Activated gamma-delta T cell (primary cell): ENCODE measurements around the gene CWF19L2.
"Not testable (repeated sequence)": the region's sequence is repeated elsewhere in the genome, so short reads cannot be mapped to it uniquely, and the experiment has no call there.

Experiments
- DNase-seq: peaks from one replicate; lab custom pipeline; 2025; lab: John Stamatoyannopoulos, UW
- total RNA-seq, 2 donors: gene quantifications; one replicate each; lab custom pipeline; 2026; lab: John Stamatoyannopoulos, UW

The CWF19L2 gene
- total RNA-seq: 87.5 to 91.5 reads per million in 2 donors

DNA sequence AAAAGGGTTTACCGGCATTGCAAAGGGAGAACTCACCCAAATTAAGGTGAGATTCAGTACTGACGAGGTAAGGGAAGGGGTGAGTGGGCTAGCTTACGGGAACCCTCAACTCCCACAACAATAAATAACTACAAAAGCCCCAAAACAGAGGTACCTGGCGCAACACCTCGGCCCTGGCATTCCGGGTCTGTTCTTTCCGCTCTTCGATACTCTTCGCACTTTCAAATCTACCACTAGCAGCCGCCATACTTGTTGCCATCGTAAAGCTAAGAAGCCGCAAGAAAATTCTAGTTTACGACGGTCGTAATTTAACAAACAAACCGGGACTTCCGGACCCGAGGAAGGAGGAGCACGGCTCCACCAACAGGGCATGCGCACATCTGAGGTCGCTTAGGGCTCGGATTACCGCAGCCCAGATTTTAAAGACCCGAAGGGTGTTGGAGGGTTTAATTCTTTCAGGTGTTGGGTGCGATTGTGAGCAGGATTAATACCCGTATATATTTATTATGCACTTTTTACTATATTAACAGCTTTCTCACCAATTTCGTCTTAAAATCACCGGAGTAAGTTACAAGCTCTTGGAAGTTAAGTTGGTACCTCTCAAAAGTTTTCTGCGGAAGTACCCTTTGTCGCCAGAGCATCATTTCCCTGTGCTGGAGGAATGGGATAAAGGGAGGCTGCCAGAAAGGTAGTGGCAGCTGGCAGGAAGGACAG lies at the start of gene CWF19L2:
CWF19L2 (minus strand) TSS at position 268 of the 714 bp plus-strand sequence; CDS start at position 259, 9 bp downstream.
- DNase-seq: peak; percentile 22

DNA sequence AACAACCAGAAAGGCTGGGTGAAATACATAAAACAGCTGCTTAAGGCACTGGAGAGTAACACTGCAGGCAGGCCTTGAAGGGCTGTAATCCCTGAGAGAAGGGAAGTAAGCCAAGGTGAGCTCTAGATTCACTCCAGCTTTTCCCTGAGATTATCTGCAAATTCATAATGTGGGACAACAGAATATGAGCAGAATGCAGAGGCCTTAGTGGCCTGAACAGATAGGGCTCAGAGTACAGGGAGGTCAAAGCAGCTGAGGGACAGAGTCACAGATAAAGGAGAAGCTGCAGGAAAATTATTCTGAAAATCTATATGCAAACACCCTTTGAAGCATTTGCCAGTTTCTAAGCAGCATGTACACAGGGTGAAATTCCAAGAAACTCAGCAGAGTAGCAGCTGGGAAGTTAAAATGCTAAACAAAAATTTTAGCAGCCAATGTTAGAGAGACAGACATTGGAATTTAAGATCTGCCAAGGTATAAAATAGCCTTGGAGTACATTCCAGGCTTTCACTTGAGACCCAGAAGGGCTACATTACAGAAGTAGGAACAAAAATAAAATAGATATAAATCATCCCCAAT lies 48.1 kb upstream of the CWF19L2 start:
- DNase-seq: no peak

DNA sequence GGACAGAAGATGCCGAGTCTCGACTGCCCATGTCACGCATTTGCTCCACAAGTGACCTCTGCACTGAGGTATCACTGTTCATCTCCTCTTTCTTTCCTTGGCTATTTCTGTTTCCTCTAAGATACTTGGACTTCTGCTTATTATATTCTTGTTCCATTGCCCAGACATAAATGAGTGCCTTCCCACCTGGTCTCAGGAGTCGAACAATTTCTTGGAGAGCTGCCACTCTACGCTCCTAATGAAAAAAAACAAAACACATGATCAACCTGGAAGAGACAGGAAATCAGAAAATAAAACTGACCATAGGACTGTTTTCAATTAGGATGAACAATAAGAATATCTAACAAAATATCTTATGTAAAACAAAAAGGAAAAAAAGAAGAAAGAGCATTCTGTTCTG lies 47.4 kb upstream of the CWF19L2 start:
- DNase-seq: no peak

- DNase-seq: no peak
Measured at GRCh38 chr11:107501713-107502112, 44.1 kb upstream of the CWF19L2 start.

DNA sequence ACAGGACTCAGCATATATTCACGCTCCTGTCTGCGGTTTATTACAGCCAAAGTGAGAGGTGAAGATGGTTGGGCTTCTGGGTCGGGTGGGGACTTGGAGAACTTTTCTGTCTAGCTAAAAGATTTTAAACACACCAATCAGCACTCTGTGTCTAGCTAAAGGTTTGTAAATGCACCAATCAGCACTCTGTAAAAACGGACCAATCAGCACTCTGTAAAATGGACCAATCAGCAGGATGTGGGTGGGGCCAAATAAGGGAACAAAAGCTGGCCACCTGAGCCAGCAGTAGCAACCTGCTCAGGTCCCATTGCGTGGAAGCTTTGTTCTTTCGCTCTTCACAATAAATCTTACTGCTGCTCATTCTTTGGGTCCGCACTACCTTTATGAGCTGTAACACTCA lies 39.7 kb upstream of the CWF19L2 start:
- DNase-seq: not testable (repeated sequence)

DNA sequence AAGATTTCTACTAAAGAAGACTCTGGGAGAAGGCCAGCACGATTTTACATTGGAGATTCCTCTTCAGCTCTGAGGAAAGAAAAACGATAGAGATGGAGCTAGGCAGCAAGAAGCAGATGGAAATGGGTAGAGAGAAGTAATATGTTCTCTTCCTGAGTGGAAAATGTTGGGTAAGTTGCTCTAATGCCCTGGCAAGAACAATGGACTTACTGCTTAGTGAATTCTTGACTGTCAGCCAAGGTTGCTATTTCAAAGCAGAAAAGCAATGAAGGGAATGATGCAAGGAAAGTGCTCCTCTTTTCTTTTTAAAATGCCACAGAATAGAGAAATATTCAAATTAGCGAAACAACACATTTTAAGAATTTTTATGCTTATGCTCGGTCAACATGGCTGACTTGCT lies 38.4 kb upstream of the CWF19L2 start:
- no peak for DNase-seq

GRCh38 chr11:107494055-107494454 lies 36.4 kb upstream of the CWF19L2 start:
- no peak for DNase-seq

DNA sequence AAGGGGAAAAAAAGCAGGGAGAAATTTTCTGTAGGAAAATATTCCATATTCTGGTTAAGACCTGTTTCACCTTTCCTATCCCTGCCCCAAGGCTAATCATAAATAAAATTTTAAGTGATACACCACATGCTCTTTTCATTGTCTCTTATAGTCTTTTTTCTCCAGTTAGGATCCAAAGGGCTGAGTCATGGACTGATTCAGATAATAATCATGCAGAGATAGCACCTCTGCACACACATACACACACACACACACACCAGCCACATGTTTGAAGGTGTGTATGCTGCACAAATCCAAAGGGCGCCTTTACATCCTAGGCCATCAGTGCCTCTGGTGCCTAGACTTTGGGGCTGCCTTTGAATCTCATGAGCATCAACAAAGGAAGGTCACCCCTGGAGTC lies 35.5 kb upstream of the CWF19L2 start:
- DNase-seq: no peak

GRCh38 chr11:107490836-107491235 lies 33.2 kb upstream of the CWF19L2 start:
- no peak for DNase-seq

DNA sequence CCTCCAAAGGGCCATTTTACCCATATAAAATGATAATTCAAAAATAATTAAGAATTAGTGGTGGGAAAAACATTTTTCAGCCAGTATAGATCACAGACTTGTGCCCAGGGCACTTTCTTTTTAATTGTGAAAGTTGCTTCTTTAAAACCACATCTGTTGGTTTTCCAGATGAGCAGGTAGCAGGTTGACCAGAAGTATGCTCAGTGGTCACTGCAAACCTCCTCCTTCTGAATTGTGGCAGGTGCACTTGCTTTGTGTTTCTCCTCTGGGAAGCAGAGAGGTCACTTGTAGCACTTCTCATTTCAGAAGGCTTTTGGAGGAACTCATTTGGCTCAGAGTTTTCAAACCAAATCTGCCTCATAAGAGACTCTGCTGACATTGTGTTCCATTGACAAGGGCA lies 24.6 kb upstream of the CWF19L2 start:
- no peak for DNase-seq

- DNase-seq: no peak
Measured at GRCh38 chr11:107478922-107479321, 21.3 kb upstream of the CWF19L2 start.

GRCh38 chr11:107477820-107478219 lies 20.2 kb upstream of the CWF19L2 start:
- no peak for DNase-seq

DNA sequence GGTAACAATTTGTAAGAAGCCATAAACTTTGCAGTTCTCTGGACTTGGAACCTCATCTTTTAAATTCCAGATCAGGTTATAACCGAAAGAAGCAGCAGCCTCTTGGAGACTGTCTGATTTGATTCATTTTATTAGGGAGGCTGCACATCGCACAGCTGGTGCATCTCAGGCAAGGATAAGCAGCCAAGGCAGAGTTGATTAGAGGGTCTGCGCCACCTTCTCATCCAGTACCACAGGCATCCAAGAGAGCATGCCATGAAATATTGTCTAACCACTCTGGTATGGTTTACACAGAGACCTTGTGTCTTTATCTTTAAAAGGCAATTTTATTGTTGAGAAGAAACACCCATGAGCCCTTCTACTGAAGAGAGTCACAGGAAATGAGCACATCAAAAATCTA lies 16.2 kb upstream of the CWF19L2 start:
- DNase-seq: no peak

DNA sequence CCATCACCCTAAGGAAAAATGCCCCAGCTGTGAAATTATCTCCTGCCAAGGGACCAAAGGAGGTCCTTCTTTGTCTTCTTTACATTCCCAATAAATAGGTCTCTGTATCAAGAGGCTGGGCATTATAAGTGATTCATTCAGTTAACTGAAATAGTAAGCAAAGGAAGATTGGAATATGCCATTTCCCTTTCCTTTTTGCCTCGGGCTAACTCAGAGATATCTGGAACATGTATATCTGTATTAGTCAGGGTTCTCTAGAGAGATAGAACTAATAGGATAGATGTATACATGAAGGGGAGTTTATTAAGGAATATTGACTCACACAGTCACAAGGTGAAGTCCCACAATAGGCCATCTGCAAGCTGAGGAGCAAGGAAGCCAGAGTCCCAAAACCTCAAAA lies 15.3 kb upstream of the CWF19L2 start:
- DNase-seq: no peak

- DNase-seq: no peak
Measured at GRCh38 chr11:107468596-107468995, 11.0 kb upstream of the CWF19L2 start.

GRCh38 chr11:107467696-107468095 lies 10.1 kb upstream of the CWF19L2 start:
- DNase-seq: no peak

DNA sequence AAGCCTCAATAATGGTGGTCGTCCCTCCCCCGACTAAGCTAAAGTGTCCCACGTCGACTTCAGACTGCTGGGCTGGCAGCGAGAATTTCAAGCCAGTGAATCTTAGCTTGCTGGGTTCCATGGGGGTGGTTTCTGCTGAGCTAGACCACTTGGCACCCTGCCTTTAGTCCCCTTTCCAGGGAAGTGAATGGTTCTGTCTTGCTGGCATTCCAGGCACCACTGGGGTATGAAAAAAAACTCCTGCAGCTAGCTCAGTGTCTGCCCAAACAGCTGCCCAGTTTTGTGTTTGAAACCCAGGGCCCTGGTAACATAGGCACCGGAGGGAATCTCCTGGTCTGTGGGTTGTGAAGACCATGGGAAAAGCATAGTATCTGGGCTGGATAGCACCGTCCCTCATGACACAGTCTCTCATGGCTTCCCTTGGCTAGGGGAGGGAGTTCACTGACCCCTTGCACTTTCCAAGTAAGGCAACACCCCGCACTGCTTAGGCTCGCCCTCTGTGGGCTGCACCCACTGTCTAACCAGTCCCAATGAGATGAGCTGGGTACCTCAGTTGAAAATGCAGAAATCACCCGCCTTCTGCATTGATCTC lies 8.7 kb upstream of the CWF19L2 start:
- not testable (repeated sequence) for DNase-seq

- no peak for DNase-seq
Measured at GRCh38 chr11:107457205-107457557, 444 bp downstream of the CWF19L2 start.

GRCh38 chr11:107453594-107454286 lies 3.9 kb downstream of the CWF19L2 start:
- no peak for DNase-seq

GRCh38 chr11:107446822-107447431 lies 10.7 kb downstream of the CWF19L2 start:
- DNase-seq: no peak

- no peak for DNase-seq
Measured at GRCh38 chr11:107442715-107443215, 14.9 kb downstream of the CWF19L2 start.

GRCh38 chr11:107439586-107440167 lies 17.9 kb downstream of the CWF19L2 start:
- DNase-seq: no peak
